ENCODE data around the gene MYO1A. TPM values are rescaled to one million over a fixed set of nuclear protein-coding genes. Genes with fewer than 3 reads are reported as not detected.

Gene MYO1A
- total and polyA plus RNA-seq, 2 of the 13 experiments (the other 11 are each of a cell fraction or from before 2014, with no cell fraction given) = 5.3 to 6.0 TPM

DNA sequence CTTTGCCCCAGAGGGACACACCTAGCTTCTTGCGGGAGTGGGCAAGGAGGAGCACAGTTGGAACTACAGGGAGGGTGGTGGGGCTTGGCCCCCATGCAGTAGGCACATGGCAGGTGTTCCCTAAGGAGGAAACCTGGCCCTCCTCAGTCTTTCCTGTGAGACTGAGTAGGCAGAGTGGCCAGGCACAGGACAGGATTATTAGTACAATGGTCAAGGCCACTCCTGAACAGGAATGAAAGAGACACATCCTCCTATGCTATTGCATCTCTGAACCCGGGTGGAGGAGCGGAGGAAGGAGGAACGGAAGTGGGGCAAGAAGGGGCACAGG lies 846 bp downstream of the MYO1A start (continued):
- TF ChIP-seq, protein P1, sequence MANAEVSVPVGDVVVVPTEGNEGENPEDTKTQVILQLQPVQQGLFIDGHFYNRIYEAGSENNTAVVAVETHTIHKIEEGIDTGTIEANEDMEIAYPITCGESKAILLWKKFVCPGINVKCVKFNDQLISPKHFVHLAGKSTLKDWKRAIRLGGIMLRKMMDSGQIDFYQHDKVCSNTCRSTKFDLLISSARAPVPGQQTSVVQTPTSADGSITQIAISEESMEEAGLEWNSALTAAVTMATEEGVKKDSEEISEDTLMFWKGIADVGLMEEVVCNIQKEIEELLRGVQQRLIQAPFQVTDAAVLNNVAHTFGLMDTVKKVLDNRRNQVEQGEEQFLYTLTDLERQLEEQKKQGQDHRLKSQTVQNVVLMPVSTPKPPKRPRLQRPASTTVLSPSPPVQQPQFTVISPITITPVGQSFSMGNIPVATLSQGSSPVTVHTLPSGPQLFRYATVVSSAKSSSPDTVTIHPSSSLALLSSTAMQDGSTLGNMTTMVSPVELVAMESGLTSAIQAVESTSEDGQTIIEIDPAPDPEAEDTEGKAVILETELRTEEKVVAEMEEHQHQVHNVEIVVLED (CRISPR knock-in tag; IDR thresholded peaks at IDR 0.05; ENCODE audit: borderline replicate concordance) = no peak
- TF ChIP-seq CBX1 (IDR thresholded peaks at IDR 0.05; ENCODE audit: low read depth) (no peak), MXI1 (IDR thresholded peaks at IDR 0.05; ENCODE audit: borderline replicate concordance, low read depth, low read length) (no peak), ZNF33B (CRISPR knock-in tag; IDR thresholded peaks at IDR 0.05) (no peak), GATAD2A (CRISPR knock-in tag; IDR thresholded peaks at IDR 0.05) (peak; percentile 72), TSC22D2 (CRISPR knock-in tag; IDR thresholded peaks at IDR 0.05; ENCODE audit: borderline replicate concordance) (no peak), ZNF776 (CRISPR knock-in tag; IDR thresholded peaks at IDR 0.05) (no peak), JUND (CRISPR knock-in tag; IDR thresholded peaks at IDR 0.05) (no peak), KAT2B (IDR thresholded peaks at IDR 0.05; ENCODE audit: borderline replicate concordance, low read depth, low read length) (no peak), ZNF263 (CRISPR knock-in tag; IDR thresholded peaks at IDR 0.05) (0 out of 2 replicates have a peak, but pooled peaks have one; percentile 29), REL (CRISPR knock-in tag; conservative IDR thresholded peaks at IDR 0.05) (no peak), HNF4G (IDR thresholded peaks at IDR 0.05; ENCODE audit: borderline replicate concordance, low read depth, low read length) (peak; percentile 25; the same call in 1 of the 2 replicates), HNF4G (CRISPR knock-in tag; IDR thresholded peaks at IDR 0.05; ENCODE audit: borderline replicate concordance, low read depth) (no peak), TARDBP (CRISPR knock-in tag; IDR thresholded peaks at IDR 0.05) (no peak), ZNF562 (CRISPR knock-in tag; IDR thresholded peaks at IDR 0.05; ENCODE audit: borderline replicate concordance) (no peak), RXRA (CRISPR knock-in tag; IDR thresholded peaks at IDR 0.05) (no peak), NFE2L1 (CRISPR knock-in tag; IDR thresholded peaks at IDR 0.05; ENCODE audit: borderline replicate concordance) (no peak), ZNF282 (IDR thresholded peaks at IDR 0.05; ENCODE audit: partially characterized antibody) (no peak), POLR2G (IDR thresholded peaks at IDR 0.05; ENCODE audit: low read depth, low read length) (no peak), TMF1 (CRISPR knock-in tag; IDR thresholded peaks at IDR 0.05; ENCODE audit: low read depth) (no peak), ZNF235 (CRISPR knock-in tag; IDR thresholded peaks at IDR 0.05; ENCODE audit: borderline replicate concordance) (no peak), FOSL2 (CRISPR knock-in tag; IDR thresholded peaks at IDR 0.05) (peak; percentile 23; the same call in 1 of the 2 replicates), ZNF749 (CRISPR knock-in tag; IDR thresholded peaks at IDR 0.05; ENCODE audit: borderline replicate concordance) (no peak)
- TF ChIP-seq, protein P2, sequence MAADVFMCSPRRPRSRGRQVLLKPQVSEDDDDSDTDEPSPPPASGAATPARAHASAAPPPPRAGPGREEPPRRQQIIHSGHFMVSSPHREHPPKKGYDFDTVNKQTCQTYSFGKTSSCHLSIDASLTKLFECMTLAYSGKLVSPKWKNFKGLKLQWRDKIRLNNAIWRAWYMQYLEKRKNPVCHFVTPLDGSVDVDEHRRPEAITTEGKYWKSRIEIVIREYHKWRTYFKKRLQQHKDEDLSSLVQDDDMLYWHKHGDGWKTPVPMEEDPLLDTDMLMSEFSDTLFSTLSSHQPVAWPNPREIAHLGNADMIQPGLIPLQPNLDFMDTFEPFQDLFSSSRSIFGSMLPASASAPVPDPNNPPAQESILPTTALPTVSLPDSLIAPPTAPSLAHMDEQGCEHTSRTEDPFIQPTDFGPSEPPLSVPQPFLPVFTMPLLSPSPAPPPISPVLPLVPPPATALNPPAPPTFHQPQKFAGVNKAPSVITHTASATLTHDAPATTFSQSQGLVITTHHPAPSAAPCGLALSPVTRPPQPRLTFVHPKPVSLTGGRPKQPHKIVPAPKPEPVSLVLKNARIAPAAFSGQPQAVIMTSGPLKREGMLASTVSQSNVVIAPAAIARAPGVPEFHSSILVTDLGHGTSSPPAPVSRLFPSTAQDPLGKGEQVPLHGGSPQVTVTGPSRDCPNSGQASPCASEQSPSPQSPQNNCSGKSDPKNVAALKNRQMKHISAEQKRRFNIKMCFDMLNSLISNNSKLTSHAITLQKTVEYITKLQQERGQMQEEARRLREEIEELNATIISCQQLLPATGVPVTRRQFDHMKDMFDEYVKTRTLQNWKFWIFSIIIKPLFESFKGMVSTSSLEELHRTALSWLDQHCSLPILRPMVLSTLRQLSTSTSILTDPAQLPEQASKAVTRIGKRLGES (CRISPR knock-in tag; IDR thresholded peaks at IDR 0.05; ENCODE audit: borderline replicate concordance) = no peak
- TF ChIP-seq, protein P3, sequence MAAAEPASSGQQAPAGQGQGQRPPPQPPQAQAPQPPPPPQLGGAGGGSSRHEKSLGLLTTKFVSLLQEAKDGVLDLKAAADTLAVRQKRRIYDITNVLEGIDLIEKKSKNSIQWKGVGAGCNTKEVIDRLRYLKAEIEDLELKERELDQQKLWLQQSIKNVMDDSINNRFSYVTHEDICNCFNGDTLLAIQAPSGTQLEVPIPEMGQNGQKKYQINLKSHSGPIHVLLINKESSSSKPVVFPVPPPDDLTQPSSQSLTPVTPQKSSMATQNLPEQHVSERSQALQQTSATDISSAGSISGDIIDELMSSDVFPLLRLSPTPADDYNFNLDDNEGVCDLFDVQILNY (CRISPR knock-in tag; conservative IDR thresholded peaks at IDR 0.05) = no peak
- TF ChIP-seq, protein P4, sequence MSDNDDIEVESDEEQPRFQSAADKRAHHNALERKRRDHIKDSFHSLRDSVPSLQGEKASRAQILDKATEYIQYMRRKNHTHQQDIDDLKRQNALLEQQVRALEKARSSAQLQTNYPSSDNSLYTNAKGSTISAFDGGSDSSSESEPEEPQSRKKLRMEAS (IDR thresholded peaks at IDR 0.05) = no peak

All from HepG2 (cell line).